Panc1 (cell line): ENCODE results near the gene LKAAEAR1.

Source experiments
- REST ChIP-seq, 2 experiments: IDR thresholded peaks; 2 replicates each; pipeline ENCODE4 v1.6.1; 2011 to 2012; ENCODE audit warnings: low read depth in 2 of 2, control low read depth in 1 of 2, low read length in 1 of 2, mild to moderate bottlenecking in 1 of 2, moderate library complexity in 1 of 2; ENCODE audit not compliant: insufficient read depth in 1 of 2
- TF ChIP-seq, protein P1 (sequence below): fragments of 450-650 bp; IDR thresholded peaks from 2 replicates; pipeline ENCODE4 v1.5.1; 2017; ENCODE audit warnings: mild to moderate bottlenecking

- TF ChIP-seq REST (IDR thresholded peaks at IDR 0.05; ENCODE audit: insufficient read depth in 1 of 2, low read depth in 2 of 2, low read length in 1 of 2): no peak
- TF ChIP-seq, protein P1, sequence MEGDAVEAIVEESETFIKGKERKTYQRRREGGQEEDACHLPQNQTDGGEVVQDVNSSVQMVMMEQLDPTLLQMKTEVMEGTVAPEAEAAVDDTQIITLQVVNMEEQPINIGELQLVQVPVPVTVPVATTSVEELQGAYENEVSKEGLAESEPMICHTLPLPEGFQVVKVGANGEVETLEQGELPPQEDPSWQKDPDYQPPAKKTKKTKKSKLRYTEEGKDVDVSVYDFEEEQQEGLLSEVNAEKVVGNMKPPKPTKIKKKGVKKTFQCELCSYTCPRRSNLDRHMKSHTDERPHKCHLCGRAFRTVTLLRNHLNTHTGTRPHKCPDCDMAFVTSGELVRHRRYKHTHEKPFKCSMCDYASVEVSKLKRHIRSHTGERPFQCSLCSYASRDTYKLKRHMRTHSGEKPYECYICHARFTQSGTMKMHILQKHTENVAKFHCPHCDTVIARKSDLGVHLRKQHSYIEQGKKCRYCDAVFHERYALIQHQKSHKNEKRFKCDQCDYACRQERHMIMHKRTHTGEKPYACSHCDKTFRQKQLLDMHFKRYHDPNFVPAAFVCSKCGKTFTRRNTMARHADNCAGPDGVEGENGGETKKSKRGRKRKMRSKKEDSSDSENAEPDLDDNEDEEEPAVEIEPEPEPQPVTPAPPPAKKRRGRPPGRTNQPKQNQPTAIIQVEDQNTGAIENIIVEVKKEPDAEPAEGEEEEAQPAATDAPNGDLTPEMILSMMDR: no peak
Measured at GRCh38 chr20:64049878-64050260, 34.3 kb downstream of the LKAAEAR1 start.
